ENCODE results near the gene KMT2C. TPM values are rescaled to one million over a fixed set of nuclear protein-coding genes. Genes with fewer than 3 reads are reported as not detected.
"Not testable (repeated sequence)": the region's sequence is repeated elsewhere in the genome, so short reads cannot be mapped to it uniquely, and the experiment has no call there.

Gene KMT2C
- total RNA-seq, 1 donor from 2014 or later = 54.7 TPM

DNA sequence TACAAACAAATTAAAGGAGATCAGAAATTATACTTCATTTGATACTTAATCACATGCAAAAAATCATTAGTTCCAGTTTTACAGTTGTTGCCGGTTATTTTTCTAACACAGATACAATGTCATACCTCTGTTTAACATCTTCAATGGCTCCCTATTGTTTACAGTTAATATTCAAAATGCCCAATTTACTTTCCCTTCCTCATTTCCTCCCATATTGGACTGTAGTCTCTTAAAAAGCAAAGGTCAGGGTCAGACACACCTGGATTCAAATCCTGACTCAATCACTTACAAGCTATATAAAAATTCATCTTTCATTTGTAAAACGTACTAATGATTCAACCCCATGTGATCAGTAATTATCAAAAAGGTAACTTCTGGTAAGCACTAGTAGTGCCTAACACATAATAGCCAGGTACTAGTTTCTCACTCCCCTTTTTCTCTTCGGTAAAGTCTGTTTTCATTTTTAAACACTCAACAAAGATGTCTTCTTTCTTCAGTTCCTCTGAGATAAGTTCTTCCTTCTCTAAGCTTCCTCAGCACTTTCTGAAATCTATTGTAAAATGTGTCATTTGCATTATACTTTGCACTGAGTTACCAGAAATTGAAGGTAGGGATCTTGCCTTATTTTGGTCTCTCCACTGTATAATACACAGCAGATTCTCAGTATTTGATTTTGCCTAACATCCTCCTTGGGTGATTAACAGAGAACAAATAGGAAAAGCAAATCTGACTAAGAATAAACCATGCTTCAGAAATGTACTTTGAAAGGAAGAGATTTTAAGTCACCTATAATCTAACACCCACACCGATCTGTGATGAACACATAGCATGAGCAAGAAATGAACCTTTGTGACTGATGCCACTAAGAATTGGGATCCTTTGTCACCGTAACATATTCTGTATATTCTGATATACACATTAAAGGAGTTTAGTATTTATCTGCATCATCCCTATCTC is 16.1 kb downstream of the KMT2C start:
- peaks cover 26% of the 10 kb centered on the region for H3K36me3 Mint-ChIP-seq (ENCODE audit: low read depth)
- H3K4me3 Mint-ChIP-seq = no peak overlapping the region
- H3K9me3 Mint-ChIP-seq = peaks cover 22% of the 10 kb centered on the region
- TF ChIP-seq, protein P1, sequence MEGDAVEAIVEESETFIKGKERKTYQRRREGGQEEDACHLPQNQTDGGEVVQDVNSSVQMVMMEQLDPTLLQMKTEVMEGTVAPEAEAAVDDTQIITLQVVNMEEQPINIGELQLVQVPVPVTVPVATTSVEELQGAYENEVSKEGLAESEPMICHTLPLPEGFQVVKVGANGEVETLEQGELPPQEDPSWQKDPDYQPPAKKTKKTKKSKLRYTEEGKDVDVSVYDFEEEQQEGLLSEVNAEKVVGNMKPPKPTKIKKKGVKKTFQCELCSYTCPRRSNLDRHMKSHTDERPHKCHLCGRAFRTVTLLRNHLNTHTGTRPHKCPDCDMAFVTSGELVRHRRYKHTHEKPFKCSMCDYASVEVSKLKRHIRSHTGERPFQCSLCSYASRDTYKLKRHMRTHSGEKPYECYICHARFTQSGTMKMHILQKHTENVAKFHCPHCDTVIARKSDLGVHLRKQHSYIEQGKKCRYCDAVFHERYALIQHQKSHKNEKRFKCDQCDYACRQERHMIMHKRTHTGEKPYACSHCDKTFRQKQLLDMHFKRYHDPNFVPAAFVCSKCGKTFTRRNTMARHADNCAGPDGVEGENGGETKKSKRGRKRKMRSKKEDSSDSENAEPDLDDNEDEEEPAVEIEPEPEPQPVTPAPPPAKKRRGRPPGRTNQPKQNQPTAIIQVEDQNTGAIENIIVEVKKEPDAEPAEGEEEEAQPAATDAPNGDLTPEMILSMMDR (conservative IDR thresholded peaks at IDR 0.05) = no peak
- H3K4me1 Mint-ChIP-seq = peaks cover 7% of the 10 kb centered on the region
- DNase-seq (ENCODE audit: low read depth, low spot score) = no peak
- no peak overlapping the region for H3K27ac Mint-ChIP-seq (ENCODE audit: unreplicated experiment)
- no peaks in the 10 kb centered on the region for H3K27me3 Mint-ChIP-seq (ENCODE audit: low read depth)

DNA sequence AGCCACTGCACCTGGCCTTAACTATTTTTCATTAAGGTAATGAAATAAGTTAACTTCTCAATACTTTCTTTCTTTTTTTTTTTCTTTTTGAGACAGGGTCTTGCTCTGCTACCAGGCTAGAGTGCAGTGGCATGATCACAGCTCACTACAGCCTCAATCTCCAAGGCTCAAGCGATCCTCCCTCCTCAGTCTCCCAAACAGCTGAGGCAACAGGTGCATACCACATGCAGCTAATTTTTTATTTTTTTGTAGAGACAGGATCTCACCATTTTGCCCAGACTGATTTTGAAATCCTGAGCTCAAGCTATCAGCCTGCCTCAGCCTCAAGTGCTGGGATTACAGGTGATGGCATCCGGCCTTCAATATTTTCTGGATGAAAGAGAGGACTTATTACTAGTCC is 21.0 kb downstream of the KMT2C start:
- H3K27me3 Mint-ChIP-seq (ENCODE audit: low read depth) = no peaks in the 10 kb centered on the region

DNA sequence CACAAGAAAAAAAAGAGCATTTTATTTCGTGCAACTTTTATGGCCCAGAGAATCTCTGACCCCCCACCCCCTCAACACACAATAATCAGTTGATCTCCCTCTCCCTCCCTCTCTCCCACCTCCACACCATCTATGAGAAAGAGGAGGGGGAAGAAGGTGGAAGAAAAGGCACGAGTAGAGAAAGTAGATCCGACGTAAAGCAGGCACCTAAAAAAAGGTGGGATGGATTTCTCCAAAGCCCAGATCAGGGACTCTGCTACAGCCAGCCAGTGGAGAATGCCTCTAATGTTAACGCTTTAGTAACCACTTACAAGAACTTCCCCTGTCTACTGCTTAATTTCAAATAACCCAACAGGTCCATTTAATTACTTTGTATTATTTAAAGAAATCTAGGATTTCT is 24.4 kb downstream of the KMT2C start:
- Mint-ChIP-seq H3K4me1 (peaks cover 19% of the 10 kb centered on the region), H3K27ac (ENCODE audit: unreplicated experiment) (peak overlapping the region; percentile 52), H3K4me3 (peak overlapping the region; percentile 36), H3K27me3 (ENCODE audit: low read depth) (no peaks in the 10 kb centered on the region), H3K9me3 (peaks cover 8% of the 10 kb centered on the region), H3K36me3 (ENCODE audit: low read depth) (peaks cover 9% of the 10 kb centered on the region)
- no peak for DNase-seq (ENCODE audit: low read depth, low spot score)
- TF ChIP-seq, protein P1 (conservative IDR thresholded peaks at IDR 0.05) = no peak

More for the DNA sequence above, 21.0 kb downstream of the KMT2C start:
- H3K27ac Mint-ChIP-seq (ENCODE audit: unreplicated experiment) = no peak overlapping the region
- H3K9me3 Mint-ChIP-seq = peaks cover 4% of the 10 kb centered on the region
- TF ChIP-seq, protein P1 (conservative IDR thresholded peaks at IDR 0.05) = no peak
- no peak overlapping the region for H3K4me3 Mint-ChIP-seq
- peaks cover 22% of the 10 kb centered on the region for H3K4me1 Mint-ChIP-seq
- no peak for DNase-seq (ENCODE audit: low read depth, low spot score)
- H3K36me3 Mint-ChIP-seq (ENCODE audit: low read depth) = peaks cover 6% of the 10 kb centered on the region

DNA sequence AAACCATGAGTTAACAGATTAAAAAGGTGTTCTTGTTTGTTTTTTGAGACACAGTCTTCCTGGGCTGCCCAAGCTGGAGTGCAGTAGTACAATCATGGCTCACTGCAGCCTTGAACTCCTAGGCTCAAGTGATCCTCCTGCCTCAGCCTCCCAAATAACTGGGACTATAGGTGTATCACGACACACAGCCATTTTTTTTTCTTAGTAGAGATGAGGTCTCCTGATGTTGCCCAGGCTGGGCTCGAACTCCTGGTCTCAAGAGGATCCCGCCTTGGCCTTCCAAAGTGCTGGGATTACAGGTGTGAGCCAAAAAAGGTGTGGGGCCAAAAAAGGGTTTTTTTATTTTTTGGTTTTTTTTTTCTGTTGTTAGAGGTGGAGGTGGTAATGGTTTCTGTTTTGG is 29.3 kb downstream of the KMT2C start:
- H3K36me3 Mint-ChIP-seq (ENCODE audit: low read depth) = peaks cover 17% of the 10 kb centered on the region
- DNase-seq (ENCODE audit: low read depth, low spot score) = no peak
- H3K4me3 Mint-ChIP-seq = no peak overlapping the region
- TF ChIP-seq, protein P1 (conservative IDR thresholded peaks at IDR 0.05) = no peak
- H3K9me3 Mint-ChIP-seq = peaks cover 18% of the 10 kb centered on the region
- H3K27me3 Mint-ChIP-seq (ENCODE audit: low read depth) = no peaks in the 10 kb centered on the region
- no peak overlapping the region for H3K27ac Mint-ChIP-seq (ENCODE audit: unreplicated experiment)
- peaks cover 6% of the 10 kb centered on the region for H3K4me1 Mint-ChIP-seq

DNA sequence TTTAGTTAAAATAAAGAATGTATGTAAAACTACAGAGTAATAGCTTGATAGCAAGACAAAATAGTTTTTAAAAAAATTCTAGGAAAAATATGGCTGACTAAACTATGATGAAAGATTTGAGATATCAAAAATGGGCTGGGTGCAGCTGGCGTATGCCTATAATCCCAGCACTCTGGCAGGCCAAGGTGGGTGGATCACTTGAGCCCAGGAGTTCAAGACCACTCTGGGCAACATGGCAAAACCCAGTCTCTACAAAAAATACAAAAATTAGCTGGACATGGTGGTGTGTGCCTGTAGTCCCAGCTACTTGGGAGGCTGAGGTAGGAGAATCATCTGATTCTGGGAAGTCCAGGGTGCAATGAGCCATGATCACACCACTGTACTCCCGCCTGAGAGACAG is 29.8 kb downstream of the KMT2C start:
- H3K4me1 Mint-ChIP-seq; H3K4me3 Mint-ChIP-seq; H3K27ac Mint-ChIP-seq (ENCODE audit: unreplicated experiment); DNase-seq (ENCODE audit: low read depth, low spot score); H3K27me3 Mint-ChIP-seq (ENCODE audit: low read depth): not testable (repeated sequence)
- H3K36me3 Mint-ChIP-seq (ENCODE audit: low read depth) = peaks cover 17% of the 10 kb centered on the region
- H3K9me3 Mint-ChIP-seq = peaks cover 18% of the 10 kb centered on the region

DNA sequence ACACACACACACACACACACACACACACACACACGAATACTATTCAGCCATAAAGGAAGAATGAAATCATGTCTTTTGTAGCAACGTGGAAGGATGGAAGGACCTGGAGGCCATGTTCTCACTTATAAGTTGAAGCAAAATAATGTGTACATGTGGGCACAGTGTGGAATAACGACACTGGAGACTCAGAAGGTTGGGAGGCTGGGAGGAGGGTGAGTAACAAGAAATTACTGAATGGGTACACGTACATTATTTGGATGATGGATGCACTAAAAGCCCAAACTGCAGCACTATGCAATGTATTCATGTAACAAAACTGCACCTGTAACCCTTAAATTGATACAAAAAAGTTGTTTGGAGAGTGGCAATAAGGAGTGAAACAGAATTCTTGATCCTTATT is 32.1 kb downstream of the KMT2C start:
- Mint-ChIP-seq H3K4me3 (no peak overlapping the region), H3K4me1 (peaks cover 11% of the 10 kb centered on the region), H3K27me3 (ENCODE audit: low read depth) (no peaks in the 10 kb centered on the region), H3K36me3 (ENCODE audit: low read depth) (peaks cover 17% of the 10 kb centered on the region), H3K9me3 (peaks cover 18% of the 10 kb centered on the region), H3K27ac (ENCODE audit: unreplicated experiment) (no peak overlapping the region)
- TF ChIP-seq, protein P1 (conservative IDR thresholded peaks at IDR 0.05) = no peak
- no peak for DNase-seq (ENCODE audit: low read depth, low spot score)
